HG02623 (cell line): ENCODE measurements around the gene ZNF33B.
A peak's percentile ranks its signal among the peaks of the same experiment; 100 is the strongest.
"Not testable (repeated sequence)": the region's sequence is repeated elsewhere in the genome, so short reads cannot be mapped to it uniquely, and the experiment has no call there.

Experiments used
- ATAC-seq: cut with Tn5 transposase; IDR thresholded peaks from one replicate; pipeline ENCODE4 v1.9.1; 2021; ENCODE audit warnings: moderate library complexity; ENCODE audit not compliant: unreplicated experiment

The ZNF33B gene

GRCh38 chr10:42638055-42638820 lies at the start of gene ZNF33B:
TSS of gene ZNF33B (minus strand) at chr10:42638570. CDS start at chr10:42636928, 1,642 bp downstream.
- peak; percentile 93 for ATAC-seq

DNA sequence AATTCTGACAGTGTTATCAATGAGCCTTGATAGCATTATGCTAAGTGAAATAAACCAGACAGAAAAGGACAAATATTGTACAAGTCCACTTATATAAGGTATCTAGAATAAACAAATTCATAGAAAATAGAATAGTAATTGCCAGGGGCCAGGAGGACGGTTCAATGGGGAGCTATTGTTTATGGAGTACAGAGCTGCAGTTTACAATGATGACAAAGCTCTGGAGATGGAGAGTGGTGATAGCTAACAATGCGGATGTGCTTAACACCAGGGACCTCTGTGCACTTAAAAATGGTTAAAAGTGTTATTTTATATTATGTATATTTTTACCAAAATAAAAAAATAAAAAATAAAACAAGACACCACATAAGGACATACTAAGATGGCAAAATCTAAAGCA lies 46.1 kb upstream of the ZNF33B start:
- no peak for ATAC-seq

GRCh38 chr10:42680267-42680666 lies 41.9 kb upstream of the ZNF33B start:
- no peak for ATAC-seq

- not testable (repeated sequence) for ATAC-seq
Measured at GRCh38 chr10:42665181-42665979, 27.0 kb upstream of the ZNF33B start.

GRCh38 chr10:42654419-42654818 lies 16.0 kb upstream of the ZNF33B start:
- ATAC-seq = no peak

- no peak for ATAC-seq
Measured at GRCh38 chr10:42652858-42653257, 14.5 kb upstream of the ZNF33B start.

DNA sequence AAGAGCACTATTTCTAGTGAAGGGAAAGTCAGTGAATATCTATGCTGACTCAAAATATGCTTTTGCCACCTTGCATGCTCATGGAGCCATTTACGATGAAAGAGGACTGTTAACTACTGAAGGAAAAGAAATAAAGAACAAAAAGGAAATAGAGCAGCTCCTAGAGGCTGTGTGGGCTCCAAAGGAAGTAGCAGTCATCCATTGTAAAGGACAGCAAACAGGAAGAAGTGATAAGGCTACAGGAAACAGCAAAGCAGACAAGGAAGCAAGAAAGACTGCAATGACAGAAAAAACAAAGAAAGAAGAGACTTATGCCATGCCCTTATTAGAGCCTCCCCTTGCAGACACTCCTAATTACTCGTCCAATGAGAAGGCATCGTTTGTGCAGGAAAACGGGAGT lies 12.0 kb upstream of the ZNF33B start:
- ATAC-seq = no peak

DNA sequence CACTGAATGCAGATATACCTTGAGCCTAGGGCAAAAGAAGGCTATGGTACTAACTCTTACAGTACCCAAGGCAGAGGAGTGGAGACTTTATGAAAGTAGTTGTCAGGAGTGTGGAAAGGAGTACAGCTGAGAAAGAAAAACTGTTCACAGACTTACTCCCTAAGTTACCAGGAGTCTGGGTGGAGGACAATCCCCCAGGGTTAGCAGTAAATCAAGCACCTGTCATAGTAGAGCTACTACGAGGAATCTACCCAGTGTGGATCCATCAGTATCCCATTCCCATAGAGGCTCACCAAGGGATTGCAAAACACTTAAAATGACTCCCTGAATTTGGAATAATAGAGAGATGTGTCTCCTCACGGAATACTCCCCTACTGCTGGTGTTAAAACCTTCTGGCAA lies 10.1 kb upstream of the ZNF33B start:
- ATAC-seq = no peak

DNA sequence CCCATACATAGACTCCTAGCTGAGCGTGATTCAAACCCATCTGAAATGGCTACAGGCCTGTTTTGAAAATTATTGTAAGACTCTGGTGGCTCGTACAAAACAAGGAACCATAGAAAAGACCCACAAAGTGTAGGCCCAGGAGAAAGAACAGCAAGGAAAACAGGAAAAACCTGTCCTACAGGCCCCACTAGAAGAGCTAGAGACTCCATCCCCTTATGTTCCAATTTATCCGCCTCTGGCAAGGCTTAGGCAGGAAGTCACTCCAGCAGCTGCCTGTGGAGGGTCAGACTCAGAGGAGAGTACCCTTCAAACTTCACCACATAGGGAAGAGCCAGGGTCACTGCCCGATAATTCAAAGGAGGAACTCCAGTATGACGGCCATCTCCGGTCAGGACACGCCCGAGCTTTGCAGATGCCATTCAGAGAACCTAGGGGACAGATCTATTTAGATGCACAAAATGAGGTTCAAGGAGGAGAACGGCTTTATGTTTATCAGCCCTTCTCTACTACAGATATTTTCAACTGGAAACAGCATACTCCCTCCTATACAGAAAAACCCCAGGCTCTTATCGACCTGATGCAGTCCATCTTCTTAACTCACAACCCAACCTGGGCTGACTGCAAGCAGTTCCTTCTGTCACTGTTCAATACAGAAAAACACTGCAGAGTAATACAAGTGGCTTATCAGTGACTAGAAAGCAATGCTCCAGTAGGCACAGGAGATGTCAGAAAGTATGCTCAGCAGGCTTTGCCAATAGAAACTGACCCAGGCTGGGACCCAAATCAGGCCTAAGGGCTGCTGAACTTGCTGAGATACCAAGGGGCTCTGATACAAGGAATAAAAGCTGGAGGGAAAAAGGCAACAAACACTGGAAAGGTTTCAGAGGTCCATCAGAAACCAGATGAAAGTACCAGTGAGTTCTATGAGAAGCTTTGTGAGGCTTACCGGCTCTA lies 8.6 kb upstream of the ZNF33B start:
- no peak for ATAC-seq

GRCh38 chr10:42646214-42646613 lies 7.8 kb upstream of the ZNF33B start:
- ATAC-seq = no peak

GRCh38 chr10:42645516-42645915 lies 7.1 kb upstream of the ZNF33B start:
- no peak for ATAC-seq

DNA sequence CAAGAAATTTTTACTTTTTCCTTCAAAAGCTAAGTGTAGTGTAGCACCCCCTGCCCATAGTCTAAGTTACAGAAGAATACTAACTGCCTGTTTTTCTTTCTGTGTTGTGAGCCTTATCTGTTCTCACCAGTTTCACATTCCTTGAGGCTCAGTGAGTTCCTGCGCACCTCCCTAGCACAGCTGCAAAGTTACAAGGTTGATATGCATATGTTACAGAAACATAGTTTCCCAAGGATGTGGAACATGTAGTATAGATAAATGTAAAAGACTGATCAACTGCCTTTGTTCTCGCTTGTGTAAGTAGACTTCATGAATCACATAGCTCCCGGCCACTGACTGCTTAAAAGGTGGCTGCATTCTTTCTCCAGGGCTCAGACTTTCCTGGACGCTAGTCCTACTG lies 6.7 kb upstream of the ZNF33B start:
- ATAC-seq = no peak

DNA sequence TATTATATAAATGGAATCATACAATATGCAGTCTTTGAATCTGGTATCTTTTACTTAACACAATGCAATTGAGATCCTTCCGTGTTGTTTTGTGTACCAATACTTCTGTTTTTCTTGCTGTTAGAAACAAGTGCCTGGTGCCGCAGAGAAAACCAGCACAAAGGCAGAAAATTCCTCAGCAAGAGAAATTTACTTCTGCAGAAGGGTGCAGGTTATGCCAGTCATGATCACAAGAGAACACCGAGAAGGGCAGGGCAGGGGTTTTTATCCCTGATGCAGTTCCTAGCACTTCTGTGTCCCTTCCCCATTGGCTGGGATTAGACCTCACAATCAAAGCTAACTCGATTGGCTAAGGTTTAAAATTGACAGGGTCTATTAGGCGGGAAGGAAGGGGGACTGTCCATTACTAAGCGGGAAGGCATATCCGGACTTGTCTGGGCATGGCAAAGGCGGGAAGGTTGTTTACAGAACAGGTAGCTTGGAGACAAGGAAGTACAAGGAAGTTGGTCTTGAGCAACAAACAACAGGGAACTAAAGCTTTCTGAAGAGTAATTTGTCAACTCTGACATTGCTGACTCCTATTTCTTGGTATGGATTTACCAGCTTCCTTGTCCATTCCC lies 2.4 kb upstream of the ZNF33B start:
- ATAC-seq = no peak

DNA sequence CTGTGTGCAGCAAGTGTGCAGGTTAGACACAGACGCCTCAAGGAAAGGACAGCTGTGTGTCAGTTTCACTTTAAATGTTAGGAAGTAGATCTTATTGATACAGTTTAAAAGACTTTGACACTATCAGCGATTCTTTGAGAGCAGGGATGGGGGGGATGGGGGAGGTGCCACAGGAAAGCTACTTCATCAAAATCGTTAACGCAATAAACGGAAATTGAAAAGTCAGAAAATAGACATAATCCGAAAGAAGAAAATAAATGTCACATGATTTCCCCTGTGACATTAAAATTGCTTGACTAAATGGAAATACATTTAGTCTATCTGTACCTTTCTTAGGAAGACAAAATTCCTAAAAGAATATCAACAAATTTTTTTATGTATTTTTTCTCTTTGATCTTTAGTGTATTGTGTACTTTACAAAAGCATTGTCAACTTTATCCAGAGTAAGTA lies 476 bp upstream of the ZNF33B start:
- no peak for ATAC-seq

DNA sequence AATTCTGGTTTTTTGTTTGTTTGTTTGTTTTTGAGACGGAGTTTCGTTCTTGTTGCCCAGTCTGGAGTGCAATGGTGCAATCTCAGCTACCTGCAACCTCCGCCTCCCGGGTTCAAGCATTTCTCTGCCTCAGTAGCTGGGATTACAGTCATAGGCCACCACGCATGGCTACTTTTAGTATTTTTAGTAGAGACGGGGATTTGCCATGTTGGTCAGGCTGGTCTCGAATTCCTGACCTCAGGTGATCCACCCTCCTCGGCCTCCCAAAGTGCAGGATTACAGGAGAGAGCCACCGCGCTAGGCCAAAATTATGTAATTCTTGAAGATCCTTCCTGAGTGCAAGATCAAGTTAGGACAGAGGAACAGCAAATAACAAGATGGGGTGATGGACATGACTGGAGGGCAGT lies 719 bp downstream of the ZNF33B start:
- ATAC-seq = peak; percentile 1

DNA sequence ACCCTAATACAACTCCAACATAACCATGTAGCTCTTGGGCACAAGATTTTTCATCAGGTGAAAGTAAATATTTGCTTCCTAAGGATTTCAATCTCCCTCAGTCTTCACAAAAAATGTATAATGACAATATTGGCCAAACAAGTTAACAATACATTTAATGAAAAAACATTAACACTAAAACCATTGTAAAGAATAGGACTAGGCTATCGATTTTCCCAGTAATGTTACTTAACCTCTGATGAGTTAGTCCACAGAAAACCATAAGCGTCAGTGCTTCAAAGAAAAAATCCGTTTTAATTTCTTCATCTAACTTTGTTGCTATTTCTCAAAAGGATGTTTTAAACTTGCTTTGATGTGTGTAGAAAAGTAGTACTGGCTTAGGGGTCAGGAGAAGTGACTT lies 1.2 kb downstream of the ZNF33B start:
- ATAC-seq = no peak

- ATAC-seq = no peak
Measured at GRCh38 chr10:42635098-42635497, 3.3 kb downstream of the ZNF33B start.

- ATAC-seq = no peak
Measured at GRCh38 chr10:42632564-42632963, 5.8 kb downstream of the ZNF33B start.

GRCh38 chr10:42630537-42631134 lies 7.7 kb downstream of the ZNF33B start:
- no peak for ATAC-seq

- ATAC-seq = no peak
Measured at GRCh38 chr10:42623929-42624328, 14.4 kb downstream of the ZNF33B start.
